A673 (cell line): ENCODE results near the gene STEAP3.

Source experiments
- EZH2 ChIP-seq: fragments of 200-600 bp; sonication (generic); IDR thresholded peaks from 2 replicates; pipeline ENCODE4 v1.6.1; 2017; ENCODE audit warnings: borderline replicate concordance, low read depth, mild to moderate bottlenecking, mixed read lengths, antibody characterized with exemption, low read length; ENCODE audit not compliant: poor library complexity, severe bottlenecking
- TF ChIP-seq, protein P1 (sequence below): fragments of 300-800, 200-600 bp; sonication (generic); conservative IDR thresholded peaks from 2 replicates; pipeline ENCODE4 v1.5.1; 2017; ENCODE audit warnings: low read depth, mild to moderate bottlenecking, antibody characterized with exemption, low read length, moderate library complexity, mixed read lengths

DNA sequence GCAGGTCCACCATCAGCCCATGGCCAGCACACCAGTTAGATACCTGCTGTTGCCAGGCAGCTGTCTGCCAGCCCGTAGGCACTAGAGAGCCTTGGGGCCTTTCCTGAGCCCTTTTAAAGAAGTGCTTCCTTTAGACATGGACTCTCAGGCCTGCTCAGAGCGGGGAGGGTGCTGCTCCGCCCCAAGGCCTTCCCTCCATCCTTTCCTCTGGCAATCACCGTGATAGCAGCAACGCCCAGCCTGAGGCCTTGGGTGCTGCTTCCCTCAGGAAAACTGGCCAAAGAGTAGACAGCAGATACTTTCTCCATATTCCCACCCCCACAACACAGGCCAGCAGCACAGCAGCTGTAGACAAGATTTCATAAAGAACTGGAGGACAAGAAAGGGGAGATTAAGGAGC lies 42.7 kb upstream of the STEAP3 start:
- TF ChIP-seq EZH2 = no peak
- TF ChIP-seq, protein P1, sequence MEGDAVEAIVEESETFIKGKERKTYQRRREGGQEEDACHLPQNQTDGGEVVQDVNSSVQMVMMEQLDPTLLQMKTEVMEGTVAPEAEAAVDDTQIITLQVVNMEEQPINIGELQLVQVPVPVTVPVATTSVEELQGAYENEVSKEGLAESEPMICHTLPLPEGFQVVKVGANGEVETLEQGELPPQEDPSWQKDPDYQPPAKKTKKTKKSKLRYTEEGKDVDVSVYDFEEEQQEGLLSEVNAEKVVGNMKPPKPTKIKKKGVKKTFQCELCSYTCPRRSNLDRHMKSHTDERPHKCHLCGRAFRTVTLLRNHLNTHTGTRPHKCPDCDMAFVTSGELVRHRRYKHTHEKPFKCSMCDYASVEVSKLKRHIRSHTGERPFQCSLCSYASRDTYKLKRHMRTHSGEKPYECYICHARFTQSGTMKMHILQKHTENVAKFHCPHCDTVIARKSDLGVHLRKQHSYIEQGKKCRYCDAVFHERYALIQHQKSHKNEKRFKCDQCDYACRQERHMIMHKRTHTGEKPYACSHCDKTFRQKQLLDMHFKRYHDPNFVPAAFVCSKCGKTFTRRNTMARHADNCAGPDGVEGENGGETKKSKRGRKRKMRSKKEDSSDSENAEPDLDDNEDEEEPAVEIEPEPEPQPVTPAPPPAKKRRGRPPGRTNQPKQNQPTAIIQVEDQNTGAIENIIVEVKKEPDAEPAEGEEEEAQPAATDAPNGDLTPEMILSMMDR = no peak
